Measurements from ENCODE around the gene PCDH15. TPM values are rescaled to one million over a fixed set of nuclear protein-coding genes. Genes with fewer than 3 reads are reported as not detected.
A peak's percentile ranks its signal among the peaks of the same experiment; 100 is the strongest.

PCDH15 gene
- total and polyA plus RNA-seq, 2 of the 8 experiments (the other 6 are each of a cell fraction or from before 2014, with no cell fraction given), result 0.11 TPM; not detected in 1

GRCh38 chr10:54402576-54402975 is 398.5 kb downstream of the PCDH15 start:
- Histone ChIP-seq H2BK15ac (ENCODE audit: low read length) (no peak overlapping the region), H2BK12ac (ENCODE audit: low read depth, low read length) (no peak overlapping the region), H3K27me3 (replicated peaks in 1 of 4; ENCODE audit: control insufficient read depth in 3 of 4, extremely low read depth in 1 of 4, insufficient read depth in 3 of 4, low read length in 3 of 4) (no peaks in the 10 kb centered on the region), H3K79me1 (ENCODE audit: low read depth, low read length) (no peaks in the 10 kb centered on the region), H3K4ac (replicated peaks; ENCODE audit: insufficient read length, low read depth, low read length) (no peak overlapping the region), H3K36me3 (ENCODE audit: control insufficient read depth in 2 of 4, insufficient read depth in 4 of 4, low read length in 3 of 4) (no peaks in the 10 kb centered on the region), H3K4me1 (replicated peaks in 1 of 4; ENCODE audit: control insufficient read depth in 3 of 4, insufficient read depth in 4 of 4, low read length in 3 of 4) (no peaks in the 10 kb centered on the region), H4K8ac (ENCODE audit: extremely low read depth, insufficient read depth, low read length) (no peak overlapping the region), H3K56ac (replicated peaks; ENCODE audit: insufficient read length, low read depth, low read length) (no peak overlapping the region), H3K23ac (ENCODE audit: insufficient read length) (no peak overlapping the region), H3K23me2 (ENCODE audit: low read depth, low read length) (no peaks in the 10 kb centered on the region; the same call in 1 of the 2 replicates), H2AK5ac (ENCODE audit: low read depth, low read length) (no peak overlapping the region), H3K4me3 (ENCODE audit: extremely low read depth in 1 of 4, insufficient read depth in 2 of 4, low read depth in 3 of 4, low read length in 4 of 4) (no peak overlapping the region), H3K4me2 (ENCODE audit: insufficient read depth in 1 of 2, low read depth in 2 of 2, low read length in 2 of 2) (no peak overlapping the region), H2AFZ (ENCODE audit: low read length) (no peak overlapping the region), H3K14ac (ENCODE audit: insufficient read length) (no peak overlapping the region), H3K18ac (ENCODE audit: extremely low read depth, low read length) (no peak overlapping the region), H3K9me3 (ENCODE audit: insufficient read depth in 2 of 2, low read depth in 1 of 2, low read length in 1 of 2) (0 out of 4 replicates have a peak, but pooled peaks cover 0 to 5% of the 10 kb centered on the region in 2 experiments), H4K20me1 (replicated peaks in 1 of 2; ENCODE audit: control insufficient read depth in 1 of 2, insufficient read depth in 2 of 2, low read length in 2 of 2) (no peaks in the 10 kb centered on the region), H2BK5ac (ENCODE audit: low read depth, low read length) (no peak overlapping the region), H4K5ac (ENCODE audit: insufficient read length, low read depth, low read length) (no peak overlapping the region), H3K79me2 (ENCODE audit: control insufficient read depth in 1 of 2, insufficient read depth in 2 of 2, low read length in 2 of 2) (no peaks in the 10 kb centered on the region), H4K91ac (replicated peaks; ENCODE audit: insufficient read length, low read length) (no peak overlapping the region), H2BK120ac (replicated peaks; ENCODE audit: low read depth, low read length) (no peak overlapping the region), H3K27ac (ENCODE audit: low read depth, low read length) (no peak overlapping the region), H2BK20ac (ENCODE audit: low read length) (no peak overlapping the region), H3K9ac (replicated peaks in 1 of 4; ENCODE audit: extremely low read depth in 1 of 4, low read depth in 3 of 4, low read length in 3 of 4) (no peak overlapping the region)
- ChIA-PET POLR2A (ENCODE audit: partially characterized antibody) (no interaction called here), CTCF (ENCODE audit: partially characterized antibody) (interaction anchor here (0.7 to 1.5 kb wide), 18 partner anchors 9 to 1527 kb away, joined by 3 to 4 read pairs (median 3); no protein-coding TSS in a partner anchor)
- TF ChIP-seq BACH1 (IDR thresholded peaks at IDR 0.05; ENCODE audit: low read length), result no peak
- TF ChIP-seq RAD21 (IDR thresholded peaks at IDR 0.05 in 1 of 2, conservative IDR thresholded peaks at IDR 0.05 in 1 of 2; ENCODE audit: low read depth in 2 of 2, low read length in 2 of 2), result peak; percentile 76 to 79
- TF ChIP-seq CTCF (IDR thresholded peaks at IDR 0.05; ENCODE audit: control extremely low read depth in 1 of 3, insufficient read depth in 1 of 3, low read depth in 1 of 3, low read length in 3 of 3), result peak in 2 of 3 experiments; percentile 40; a peak in 2 of 4 replicates
- no peak for FAIRE-seq
- WGBS, 2 experiments (ENCODE audit: extremely low coverage in 1 of 2, insufficient coverage in 1 of 2, insufficient read length in 1 of 2, insufficient replicate concordance in 2 of 2, low coverage in 1 of 2, low lambda C conversion rate in 2 of 2, missing lambda C conversion rate in 1 of 2), result 82% methylated on average over 1 of the region's 1 CpG; no CpG with 5 or more reads in 1 of the 2 experiments
- DNase-seq (ENCODE audit: low read depth in 1 of 2, low spot score in 2 of 2), result no peak
